HG02678 (cell line): ENCODE measurements around the gene FAAP100.
A peak's percentile ranks its signal among the peaks of the same experiment; 100 is the strongest.

Experiments
- ATAC-seq: cut with Tn5 transposase; IDR thresholded peaks from one replicate; pipeline ENCODE4 v1.9.1; 2021; ENCODE audit warnings: mild to moderate bottlenecking, moderate library complexity; ENCODE audit not compliant: unreplicated experiment

The FAAP100 gene

DNA sequence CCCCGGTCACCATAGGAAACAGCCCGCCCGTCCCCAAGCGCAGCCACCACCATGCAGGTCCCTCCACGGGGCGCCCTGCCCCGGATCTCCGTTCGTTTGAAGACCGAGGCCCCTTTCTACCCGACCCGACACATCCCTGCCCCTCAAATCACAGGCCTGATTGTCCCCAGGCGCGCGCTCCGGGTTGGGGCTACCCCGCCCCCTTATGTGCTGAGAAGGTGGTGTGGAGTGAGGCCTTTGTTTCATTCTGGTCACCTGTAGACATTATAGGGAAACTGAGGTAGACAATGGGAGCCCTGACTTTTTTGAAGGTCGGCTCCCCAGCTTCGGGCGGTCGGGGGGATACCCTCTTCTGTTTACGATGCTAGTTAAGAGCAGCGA is 38.8 kb downstream of the FAAP100 start:
- no peak for ATAC-seq

DNA sequence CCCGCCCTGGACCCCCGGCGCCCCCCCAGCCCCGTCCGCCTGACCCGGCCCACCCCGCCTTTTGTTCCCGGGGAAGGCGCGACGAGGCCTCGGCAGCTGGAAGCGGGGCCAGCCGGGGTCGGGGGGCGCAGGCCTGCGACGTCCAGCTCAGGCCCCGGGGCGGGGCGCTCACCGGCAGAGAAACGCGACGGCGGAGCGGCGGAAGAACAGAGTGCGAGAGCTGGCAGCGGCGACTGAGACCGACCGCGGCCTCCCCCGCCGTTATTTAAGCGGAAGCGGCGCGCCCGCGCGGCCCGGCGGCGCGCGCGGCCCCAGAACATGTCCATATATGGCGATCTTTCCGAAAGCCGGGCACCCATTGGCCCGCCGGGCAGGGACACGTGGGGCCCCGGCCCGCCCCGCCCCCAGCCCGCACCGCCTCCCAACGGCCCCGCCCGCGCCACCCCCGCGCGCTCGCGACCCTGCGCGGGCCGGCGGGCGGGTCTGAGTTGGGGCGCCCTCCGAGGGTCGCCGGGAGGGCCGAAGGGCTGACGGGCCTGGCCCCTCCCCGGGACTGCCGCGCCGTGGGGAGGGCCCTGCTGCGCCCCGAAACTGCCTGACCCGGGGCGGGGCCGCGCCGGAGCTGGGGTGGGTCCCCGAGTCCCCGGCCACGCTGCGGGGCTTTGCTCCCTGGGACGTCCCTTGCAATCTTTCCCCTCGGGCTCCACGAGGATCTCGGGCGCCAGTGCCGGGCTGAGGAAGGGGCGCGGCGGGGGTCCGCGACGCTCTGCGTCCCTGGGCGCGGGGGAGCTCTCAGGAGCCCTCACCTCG is 39.4 kb downstream of the FAAP100 start, which contains the start of gene ACTG1:
ACTG1 (minus strand) TSS at position 238 of the 810 bp plus-strand sequence. CDS start 445 bp downstream, outside the sequence.
- ATAC-seq, result peak; percentile 54

DNA sequence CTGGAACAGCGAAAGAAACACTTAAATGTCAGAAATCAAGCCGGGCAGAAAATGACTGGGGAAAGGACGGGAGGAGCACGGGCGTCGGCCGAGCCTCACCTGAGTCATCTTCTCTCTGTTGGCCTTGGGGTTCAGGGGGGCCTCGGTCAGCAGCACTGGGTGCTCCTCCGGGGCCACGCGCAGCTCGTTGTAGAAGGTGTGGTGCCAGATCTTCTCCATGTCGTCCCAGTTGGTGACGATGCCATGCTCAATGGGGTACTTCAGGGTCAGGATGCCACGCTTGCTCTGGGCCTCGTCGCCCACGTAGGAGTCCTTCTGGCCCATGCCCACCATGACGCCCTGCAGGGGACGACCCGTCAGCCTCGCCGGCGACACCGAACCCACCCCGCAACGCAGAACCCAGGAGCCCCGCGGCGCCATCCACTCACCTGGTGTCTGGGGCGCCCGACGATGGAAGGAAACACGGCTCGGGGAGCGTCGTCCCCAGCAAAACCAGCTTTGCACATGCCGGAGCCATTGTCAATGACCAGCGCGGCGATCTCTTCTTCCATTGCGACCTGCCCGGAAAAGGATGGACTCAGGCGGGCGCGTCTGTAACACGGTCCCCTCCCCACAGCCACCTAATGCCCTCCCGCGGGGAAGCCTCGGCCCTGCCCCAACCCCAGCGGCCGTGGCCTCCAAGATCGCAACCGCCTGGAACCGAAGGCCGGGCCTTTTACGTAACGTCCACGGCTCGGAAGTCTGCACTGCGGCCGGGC is 40.2 kb downstream of the FAAP100 start:
- ATAC-seq, result peak; percentile 4

DNA sequence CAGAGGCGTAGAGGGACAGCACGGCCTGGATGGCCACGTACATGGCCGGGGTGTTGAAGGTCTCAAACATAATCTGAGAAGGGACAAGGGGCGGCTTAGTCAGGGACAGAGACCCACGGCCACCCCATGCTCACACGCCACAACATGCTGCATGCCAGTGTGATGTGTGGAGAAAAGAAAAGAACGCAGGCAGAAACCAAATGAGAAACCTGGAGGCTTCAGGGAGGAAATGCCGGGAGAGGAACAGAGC is 40.7 kb downstream of the FAAP100 start:
- no peak for ATAC-seq

- no peak for ATAC-seq
Measured at GRCh38 chr17:81510785-81511553, 41.2 kb downstream of the FAAP100 start.

DNA sequence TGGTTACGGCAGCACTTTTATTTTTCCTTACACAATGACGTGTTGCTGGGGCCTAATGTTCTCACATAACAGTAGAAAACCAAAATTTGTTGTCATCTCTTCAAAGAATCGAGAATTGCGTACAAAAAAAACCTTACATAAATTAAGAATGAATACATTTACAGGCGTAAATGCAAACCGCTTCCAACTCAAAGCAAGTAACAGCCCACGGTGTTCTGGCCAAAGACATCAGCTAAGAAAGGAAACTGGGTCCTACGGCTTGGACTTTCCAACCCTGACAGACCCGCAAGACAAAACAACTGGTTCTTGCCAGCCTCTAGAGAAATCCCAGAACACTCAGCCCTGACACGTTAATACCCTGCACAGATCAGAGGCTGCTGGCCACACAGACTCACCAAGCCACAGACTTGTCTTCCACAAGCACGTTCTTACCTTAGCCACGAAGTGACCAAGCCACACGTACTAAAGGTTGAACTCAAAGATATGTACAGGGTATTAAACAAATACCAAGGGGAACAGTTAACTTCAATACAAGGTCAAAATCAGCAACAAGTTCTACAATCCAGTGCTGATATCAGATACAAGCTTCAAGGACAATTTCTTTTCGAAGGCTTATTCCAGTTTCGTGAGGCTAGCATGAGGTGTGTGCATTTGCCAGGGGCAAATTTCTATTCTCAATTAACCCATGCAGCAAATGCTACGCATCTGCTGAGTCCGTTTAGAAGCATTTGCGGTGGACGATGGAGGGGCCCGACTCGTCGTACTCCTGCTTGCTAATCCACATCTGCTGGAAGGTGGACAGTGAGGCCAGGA is 42.0 kb downstream of the FAAP100 start:
- no peak for ATAC-seq

GRCh38 chr17:81509207-81509971 is 42.8 kb downstream of the FAAP100 start:
- ATAC-seq, result no peak

GRCh38 chr17:81508639-81509206 is 43.4 kb downstream of the FAAP100 start:
- ATAC-seq, result no peak

DNA sequence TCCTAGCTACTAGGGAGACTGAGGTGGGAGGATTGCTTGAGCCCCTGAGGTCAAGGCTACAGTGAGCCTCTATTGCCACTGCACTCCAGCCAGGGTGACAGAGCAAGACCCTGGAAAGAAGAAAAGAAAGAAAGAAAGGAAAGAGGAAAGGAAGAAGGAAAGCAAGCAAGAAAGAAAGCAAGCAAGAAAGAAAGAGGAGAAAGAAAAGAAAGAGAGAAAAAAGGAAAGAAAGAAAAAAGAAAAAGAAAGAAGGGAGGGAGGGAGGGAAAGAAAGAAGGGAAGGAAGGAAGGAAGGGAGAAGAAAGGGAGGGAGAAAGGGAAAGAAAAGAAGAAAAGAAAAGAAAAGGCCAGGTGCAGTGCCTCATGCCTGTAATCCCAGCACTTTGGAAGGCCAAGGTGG is 48.5 kb downstream of the FAAP100 start:
- no peak for ATAC-seq

GRCh38 chr17:81502471-81503017 is 49.6 kb downstream of the FAAP100 start:
- ATAC-seq, result no peak

- ATAC-seq, result no peak
Measured at GRCh38 chr17:81500047-81500446, 52.1 kb downstream of the FAAP100 start.

DNA sequence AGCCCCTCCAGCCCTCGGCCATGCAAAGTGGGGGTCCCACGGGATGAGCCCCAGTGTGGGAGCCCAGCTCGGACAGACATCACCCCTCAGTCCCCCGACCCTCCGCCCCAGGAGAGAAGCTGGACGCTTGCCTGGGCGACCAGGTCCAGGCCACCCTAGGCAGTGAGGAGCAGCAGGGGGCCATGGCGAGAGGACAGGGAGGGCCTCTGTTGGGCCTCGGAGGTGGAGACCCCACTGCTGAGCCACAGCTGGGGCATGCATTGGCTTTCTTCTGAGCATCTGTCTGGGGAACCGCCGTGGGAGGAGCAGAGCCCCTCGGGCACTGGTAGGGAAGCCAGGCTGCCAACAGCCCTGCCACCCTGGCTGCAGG is 52.6 kb downstream of the FAAP100 start:
- ATAC-seq, result no peak

GRCh38 chr17:81498953-81499600 is 53.1 kb downstream of the FAAP100 start:
- no peak for ATAC-seq

- no peak for ATAC-seq
Measured at GRCh38 chr17:81494626-81495377, 57.4 kb downstream of the FAAP100 start.

GRCh38 chr17:81493198-81494038 is 58.7 kb downstream of the FAAP100 start:
- ATAC-seq, result no peak

DNA sequence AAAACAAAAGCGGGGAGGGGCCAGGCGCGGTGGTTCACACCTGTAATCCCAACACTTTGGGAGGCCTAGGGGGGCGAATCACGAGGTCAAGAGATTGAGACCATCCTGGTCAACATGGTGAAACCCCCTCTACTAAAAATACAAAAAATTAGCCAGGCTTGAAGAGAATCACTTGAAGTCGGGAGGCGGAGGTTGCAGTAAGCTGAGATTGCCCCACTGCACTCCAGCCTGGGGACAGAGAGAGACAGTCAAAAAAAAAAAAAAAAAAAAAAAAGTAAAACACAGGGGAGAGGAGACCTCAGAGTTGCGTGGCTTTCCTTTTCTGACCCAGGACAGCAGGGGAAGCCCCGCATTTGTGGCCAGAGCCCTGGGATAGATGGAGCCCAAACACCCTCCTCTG is 59.4 kb downstream of the FAAP100 start:
- no peak for ATAC-seq

DNA sequence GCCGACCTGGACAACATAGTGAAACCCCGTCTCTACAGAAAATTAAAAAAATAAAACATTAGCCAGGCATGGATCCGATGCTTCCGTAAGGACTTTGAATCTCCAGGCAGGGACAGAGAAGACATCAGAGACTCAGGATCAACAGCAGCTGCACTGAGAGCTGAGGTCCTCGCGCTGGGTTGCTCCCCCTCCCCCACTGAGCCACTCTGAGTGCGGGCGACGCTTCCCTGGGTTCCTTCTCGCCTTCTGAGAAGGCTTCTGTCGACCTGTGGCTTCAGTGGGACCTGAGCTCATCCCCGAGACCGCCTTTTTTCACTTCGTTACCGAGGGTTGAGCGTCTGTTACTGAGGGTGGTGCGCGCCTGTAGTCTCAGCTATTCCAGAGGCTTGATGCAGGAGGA is 60.0 kb downstream of the FAAP100 start:
- no peak for ATAC-seq
